Activated CD4-positive, alpha-beta T cell treated with anti-CD3 and anti-CD28 coated beads, Interleukin-2, amount 10 ng/mL, durations not matched to agents 7 days and 5 days (primary cell): ENCODE results near the gene SRSF1. TPM values are rescaled to one million over a fixed set of nuclear protein-coding genes. Genes with fewer than 3 reads are reported as not detected.
"Not testable (repeated sequence)": the region's sequence is repeated elsewhere in the genome, so short reads cannot be mapped to it uniquely, and the experiment has no call there.

Experiments used
- CTCF ChIA-PET: fragments of 350-600 bp; sonication (Branson Sonifier 250); formaldehyde crosslinking; loops from one replicate; lab custom pipeline; 2021; ENCODE audit warnings: antibody characterized with exemption; lab: Charles Lee
- POLR2A ChIA-PET: fragments of 350-600 bp; sonication (Branson Sonifier 250); formaldehyde crosslinking; loops from one replicate; lab custom pipeline; 2021; ENCODE audit warnings: antibody characterized with exemption; lab: Charles Lee
- DNase-seq: peaks from one replicate; pipeline ENCODE4 v3.0.0-alpha.2; 2020
- H3K27ac Mint-ChIP-seq: one replicate; pipeline ENCODE4 v1.8.0; 2021; ENCODE audit warnings: mild to moderate bottlenecking, moderate library complexity, mixed read lengths
- H3K27me3 Mint-ChIP-seq: one replicate; pipeline ENCODE4 v1.8.0; 2021; ENCODE audit warnings: mixed read lengths
- H3K36me3 Mint-ChIP-seq: one replicate; pipeline ENCODE4 v1.8.0; 2021; ENCODE audit warnings: low read depth, mixed read lengths
- H3K4me1 Mint-ChIP-seq: one replicate; pipeline ENCODE4 v1.8.0; 2021; ENCODE audit warnings: mixed read lengths
- H3K4me3 Mint-ChIP-seq: one replicate; pipeline ENCODE4 v1.8.0; 2021; ENCODE audit warnings: mild to moderate bottlenecking, moderate library complexity, mixed read lengths
- H3K9me3 Mint-ChIP-seq: one replicate; pipeline ENCODE4 v1.8.0; 2021; ENCODE audit warnings: mixed read lengths
- total RNA-seq, 2 experiments: library from RNA; stranded (reverse); gene quantifications; one replicate each; pipeline ENCODE4 v1.2.3, GENCODE V29; 2021

Gene SRSF1, protein sequence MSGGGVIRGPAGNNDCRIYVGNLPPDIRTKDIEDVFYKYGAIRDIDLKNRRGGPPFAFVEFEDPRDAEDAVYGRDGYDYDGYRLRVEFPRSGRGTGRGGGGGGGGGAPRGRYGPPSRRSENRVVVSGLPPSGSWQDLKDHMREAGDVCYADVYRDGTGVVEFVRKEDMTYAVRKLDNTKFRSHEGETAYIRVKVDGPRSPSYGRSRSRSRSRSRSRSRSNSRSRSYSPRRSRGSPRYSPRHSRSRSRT
- 100 to 1,000 TPM; 363 to 365 TPM for total RNA-seq

DNA sequence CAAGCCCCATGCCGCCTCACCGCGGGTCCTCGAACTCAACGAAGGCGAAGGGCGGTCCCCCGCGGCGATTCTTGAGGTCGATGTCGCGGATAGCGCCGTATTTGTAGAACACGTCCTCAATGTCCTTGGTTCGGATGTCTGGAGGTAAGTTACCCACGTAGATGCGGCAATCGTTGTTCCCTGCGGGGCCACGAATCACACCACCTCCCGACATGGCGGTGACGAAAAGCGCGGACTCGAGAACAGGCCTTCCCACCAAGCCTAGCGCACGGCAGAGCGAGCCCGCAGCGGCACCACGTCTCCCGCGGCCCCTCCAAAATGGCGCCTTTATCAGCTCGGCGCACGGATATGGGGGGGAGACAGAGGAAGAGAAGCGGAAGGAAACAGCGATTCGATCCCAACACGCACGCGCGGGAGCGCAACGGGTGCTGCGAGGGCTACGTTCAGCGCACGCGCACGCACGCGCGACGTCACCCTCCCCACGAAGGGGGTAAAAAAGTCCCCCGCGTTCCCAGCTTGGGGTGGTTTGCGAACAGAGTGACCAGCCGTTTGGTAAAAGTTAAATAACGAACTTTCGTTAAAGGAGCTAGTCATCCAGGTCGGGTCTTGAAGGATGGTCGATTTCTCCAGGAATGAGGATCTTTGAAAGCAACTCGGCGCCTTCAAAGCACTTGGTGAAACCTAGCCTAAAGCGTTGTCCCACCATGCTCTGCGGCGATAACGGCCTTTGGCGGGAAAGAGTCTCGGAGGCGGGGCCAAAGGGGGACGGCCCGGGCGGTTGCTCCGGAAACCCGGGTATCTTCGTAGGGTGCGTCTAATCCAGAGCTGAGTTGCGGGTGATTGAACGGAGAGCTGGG lies at the start of gene SRSF1:
Gene SRSF1, minus strand, starts transcription at position 323 of the 857 bp plus-strand sequence. Its CDS starts 109 bp downstream, at position 214.
- Mint-ChIP-seq H3K36me3 (peaks cover 55% of the 10 kb centered on the region), H3K4me3 (peak within 1 kb of the TSS; percentile 94), H3K27me3 (no peaks in the 10 kb centered on the region), H3K27ac (peak within 1 kb of the TSS; percentile 98), H3K4me1 (peaks cover 50% of the 10 kb centered on the region), H3K9me3 (no peaks in the 10 kb centered on the region)
- CTCF ChIA-PET: interaction anchor here (0.7 to 2.4 kb wide), 9 partner anchors 8 to 173 kb away, joined by 3 to 15 read pairs (median 3); partner anchors contain the start of gene MRPS23
- peak; percentile 98 for DNase-seq
- POLR2A ChIA-PET: interaction anchor here (0.7 to 2.2 kb wide), 8 partner anchors 11 to 337 kb away, joined by 3 to 8 read pairs (median 4); partner anchors contain the start of genes DYNLL2 and MRPS23

DNA sequence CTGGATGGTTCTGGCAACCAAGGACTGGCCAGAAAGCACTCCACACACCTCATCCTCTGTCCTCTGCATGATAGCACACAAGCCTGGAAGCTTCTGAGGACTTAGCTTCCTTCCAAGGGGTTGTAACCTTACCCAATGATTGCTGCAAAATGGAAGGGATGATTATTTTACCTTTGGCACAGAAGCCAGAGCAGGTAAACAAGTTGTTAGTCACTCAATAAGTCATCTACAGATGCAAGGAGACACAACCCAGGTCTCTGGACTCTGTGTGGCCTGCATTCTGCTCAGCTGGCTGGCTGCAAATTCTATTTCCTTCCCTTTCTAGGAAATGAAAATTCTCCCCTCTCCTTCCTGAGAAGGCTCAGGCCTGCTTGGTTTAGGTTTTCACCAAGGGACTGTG lies 49.4 kb upstream of the SRSF1 start:
- ChIA-PET CTCF (interaction anchor here (1.1 kb wide), 1 partner anchor 199 kb away, joined by 3 read pairs; no protein-coding TSS in a partner anchor), POLR2A (no interaction called here)
- Mint-ChIP-seq H3K27me3 (peaks cover 19% of the 10 kb centered on the region), H3K4me1 (peaks cover 7% of the 10 kb centered on the region), H3K27ac (no peak overlapping the region), H3K4me3 (no peak overlapping the region), H3K36me3 (no peaks in the 10 kb centered on the region), H3K9me3 (no peaks in the 10 kb centered on the region)
- no peak for DNase-seq

DNA sequence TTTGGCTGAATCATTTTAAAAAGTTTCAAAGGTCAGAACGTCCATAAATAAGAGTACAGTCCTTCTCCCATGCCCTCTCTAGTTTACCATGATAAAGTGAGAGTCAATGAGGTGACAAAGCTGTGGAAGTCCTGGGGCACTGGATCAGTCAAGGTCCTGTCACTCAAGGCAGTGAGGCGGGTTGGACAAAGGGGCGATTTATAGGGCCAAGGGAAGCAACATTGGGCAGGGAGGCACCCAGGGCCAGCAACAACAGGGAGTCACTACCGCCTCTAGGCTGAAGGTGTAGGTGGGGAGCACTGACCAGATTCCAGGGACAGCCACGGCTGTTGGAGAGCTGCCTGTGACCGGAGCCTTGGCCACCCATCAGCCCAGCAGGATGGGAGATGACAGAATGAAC lies 47.6 kb upstream of the SRSF1 start:
- peaks cover 19% of the 10 kb centered on the region for H3K27me3 Mint-ChIP-seq
- H3K4me3 Mint-ChIP-seq: no peak overlapping the region
- POLR2A ChIA-PET: no interaction called here
- no peak for DNase-seq
- CTCF ChIA-PET: interaction anchor here (0.6 kb wide), 1 partner anchor 9 kb away, joined by 3 read pairs; no protein-coding TSS in a partner anchor
- no peak overlapping the region for H3K27ac Mint-ChIP-seq
- peaks cover 7% of the 10 kb centered on the region for H3K4me1 Mint-ChIP-seq
- H3K36me3 Mint-ChIP-seq: no peaks in the 10 kb centered on the region
- no peaks in the 10 kb centered on the region for H3K9me3 Mint-ChIP-seq

DNA sequence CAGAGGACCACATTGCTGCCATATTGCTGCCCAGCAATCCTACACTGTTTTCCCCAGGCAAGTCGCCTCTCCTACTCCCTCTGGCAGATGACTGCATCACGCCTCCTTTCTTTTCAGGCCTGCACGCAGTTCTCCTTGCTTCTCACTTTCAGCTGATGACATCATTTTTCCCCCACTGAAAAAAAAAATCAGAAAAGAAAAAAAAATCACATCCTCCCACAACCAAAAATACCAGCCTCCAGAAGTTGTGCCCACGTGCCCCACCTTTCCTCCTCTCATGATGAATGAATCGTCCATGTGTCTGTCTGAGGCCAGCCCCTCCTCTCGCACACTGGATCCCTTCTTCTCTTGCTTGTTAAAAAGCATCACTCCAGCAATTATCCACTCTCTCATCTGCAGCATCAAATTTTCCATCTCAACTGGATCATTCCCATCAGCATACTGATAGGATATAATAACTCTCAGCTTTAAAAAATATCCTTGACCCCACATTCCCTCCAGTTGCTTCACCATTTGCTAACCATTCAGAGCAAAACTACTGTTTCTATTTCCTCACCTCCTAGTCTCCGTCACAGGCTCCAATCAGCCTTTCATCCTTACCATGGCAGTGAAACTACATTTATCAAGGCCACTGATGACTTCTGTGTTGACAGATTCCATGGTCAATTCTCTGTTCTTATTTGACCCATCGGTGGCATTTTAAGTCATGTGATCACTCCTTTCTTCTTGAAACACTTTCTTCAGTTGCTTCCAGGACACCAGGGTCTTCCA lies 46.1 kb upstream of the SRSF1 start:
- Mint-ChIP-seq H3K9me3 (no peaks in the 10 kb centered on the region), H3K27me3 (peaks cover 17% of the 10 kb centered on the region), H3K27ac (peak overlapping the region; percentile 20), H3K4me1 (peaks cover 7% of the 10 kb centered on the region), H3K4me3 (no peak overlapping the region), H3K36me3 (no peaks in the 10 kb centered on the region)
- DNase-seq: no peak
- ChIA-PET CTCF (no interaction called here), POLR2A (interaction anchor here (0.6 kb wide), 1 partner anchor 83 kb away, joined by 4 read pairs; no protein-coding TSS in a partner anchor)

DNA sequence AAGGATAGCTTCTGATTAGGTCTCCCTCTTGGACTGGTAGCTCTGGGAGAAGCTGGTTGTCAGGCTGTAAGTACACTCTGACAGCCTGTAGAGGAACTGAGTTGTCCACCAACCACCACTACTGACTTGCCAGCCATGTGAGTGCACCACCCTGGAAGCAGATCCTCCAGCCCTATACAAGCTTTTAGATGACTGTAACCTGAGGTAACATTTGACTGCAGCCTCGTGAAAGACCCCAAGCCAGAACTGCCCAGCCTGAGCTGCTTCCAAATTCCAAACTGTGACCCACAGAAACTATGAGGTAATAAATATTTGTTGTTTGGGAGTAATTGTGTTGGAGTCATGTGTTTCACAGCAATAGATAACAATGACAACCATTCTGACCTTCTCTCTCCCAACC lies 45.4 kb upstream of the SRSF1 start:
- Mint-ChIP-seq H3K27ac (no peak overlapping the region), H3K27me3 (peaks cover 13% of the 10 kb centered on the region), H3K36me3 (no peaks in the 10 kb centered on the region), H3K4me3 (no peak overlapping the region), H3K4me1 (peaks cover 7% of the 10 kb centered on the region), H3K9me3 (no peaks in the 10 kb centered on the region)
- ChIA-PET POLR2A (no interaction called here), CTCF (interaction anchor here (0.5 kb wide), 1 partner anchor 1188 kb away, joined by 3 read pairs; no protein-coding TSS in a partner anchor)
- DNase-seq: no peak

DNA sequence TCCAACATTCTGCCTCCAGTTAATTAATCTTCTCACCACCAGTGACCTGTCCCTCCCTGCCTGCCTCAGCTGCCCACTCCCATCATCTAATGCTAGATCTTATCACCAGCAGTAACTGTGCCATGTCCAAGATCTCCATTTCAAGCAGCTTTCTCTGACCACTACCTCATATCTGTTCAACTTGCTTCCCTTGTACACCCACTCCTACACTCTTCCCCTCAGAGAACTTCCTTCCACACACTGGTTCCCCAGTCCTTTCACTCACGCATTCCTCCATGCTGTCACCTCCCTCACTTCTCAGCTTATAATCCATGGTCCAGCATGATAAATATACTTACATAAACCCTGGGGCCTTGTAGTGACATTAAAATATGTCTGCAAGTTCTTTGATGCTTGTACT lies 44.4 kb upstream of the SRSF1 start:
- H3K36me3 Mint-ChIP-seq: no peaks in the 10 kb centered on the region

DNA sequence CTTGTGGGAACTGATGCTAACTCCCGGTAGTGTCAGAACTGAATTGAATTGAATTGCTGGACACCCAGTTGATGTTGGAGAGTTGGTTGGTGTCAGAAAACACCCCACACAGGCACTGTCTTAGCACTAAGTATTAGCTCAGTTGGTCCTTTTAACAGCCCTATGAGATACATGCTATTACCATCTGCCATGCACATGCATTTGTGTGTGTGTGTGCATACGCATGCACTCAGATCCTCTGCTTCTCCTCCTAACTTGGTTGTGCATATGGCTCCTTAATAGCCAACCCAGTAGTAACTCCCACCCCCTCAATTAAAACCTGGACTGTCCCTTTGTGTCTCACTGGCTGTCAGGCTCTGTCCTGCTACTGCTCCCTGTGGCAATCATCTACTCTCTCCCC lies 43.9 kb upstream of the SRSF1 start:
- no peak for DNase-seq
- ChIA-PET POLR2A (no interaction called here), CTCF (interaction anchor here (0.9 to 1.3 kb wide), 2 partner anchors 10 to 25 kb away, joined by 3 to 4 read pairs; no protein-coding TSS in a partner anchor)
- H3K27ac Mint-ChIP-seq: no peak overlapping the region
- no peaks in the 10 kb centered on the region for H3K36me3 Mint-ChIP-seq
- no peak overlapping the region for H3K4me3 Mint-ChIP-seq
- H3K27me3 Mint-ChIP-seq: peaks cover 12% of the 10 kb centered on the region
- H3K4me1 Mint-ChIP-seq: peaks cover 7% of the 10 kb centered on the region
- H3K9me3 Mint-ChIP-seq: no peaks in the 10 kb centered on the region

More for the DNA sequence above, 44.4 kb upstream of the SRSF1 start:
- Mint-ChIP-seq H3K27ac (no peak overlapping the region), H3K9me3 (no peaks in the 10 kb centered on the region), H3K4me3 (no peak overlapping the region), H3K4me1 (peaks cover 7% of the 10 kb centered on the region), H3K27me3 (peaks cover 12% of the 10 kb centered on the region)
- no peak for DNase-seq
- ChIA-PET POLR2A (no interaction called here), CTCF (interaction anchor here (0.5 kb wide), 1 partner anchor 274 kb away, joined by 3 read pairs; no protein-coding TSS in a partner anchor)

DNA sequence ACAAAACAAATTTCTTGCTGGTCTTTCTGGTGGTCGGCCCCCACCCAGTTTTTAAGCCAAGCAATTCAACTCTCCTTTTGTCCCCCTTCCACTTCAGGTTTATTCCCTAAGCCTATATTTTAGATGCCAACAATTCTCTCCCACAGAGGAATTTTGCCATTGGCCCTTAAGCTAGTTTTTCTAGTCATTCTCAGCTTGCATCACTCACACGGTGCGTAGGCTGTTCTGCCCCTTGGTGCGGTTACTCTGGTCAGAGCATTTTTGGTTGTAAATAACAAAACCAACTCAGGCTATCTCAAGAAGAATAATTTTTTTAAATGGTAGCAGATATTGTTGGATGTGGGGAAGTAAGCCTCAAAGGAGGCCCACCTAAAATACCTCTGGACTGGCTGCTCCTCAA lies 42.5 kb upstream of the SRSF1 start:
- Mint-ChIP-seq H3K27me3 (peaks cover 12% of the 10 kb centered on the region), H3K27ac (no peak overlapping the region), H3K9me3 (no peaks in the 10 kb centered on the region), H3K36me3 (no peaks in the 10 kb centered on the region), H3K4me1 (peaks cover 7% of the 10 kb centered on the region), H3K4me3 (no peak overlapping the region)
- POLR2A ChIA-PET: no interaction called here
- no peak for DNase-seq
- CTCF ChIA-PET: interaction anchor here (1.3 kb wide), 1 partner anchor 26 kb away, joined by 3 read pairs; no protein-coding TSS in a partner anchor

DNA sequence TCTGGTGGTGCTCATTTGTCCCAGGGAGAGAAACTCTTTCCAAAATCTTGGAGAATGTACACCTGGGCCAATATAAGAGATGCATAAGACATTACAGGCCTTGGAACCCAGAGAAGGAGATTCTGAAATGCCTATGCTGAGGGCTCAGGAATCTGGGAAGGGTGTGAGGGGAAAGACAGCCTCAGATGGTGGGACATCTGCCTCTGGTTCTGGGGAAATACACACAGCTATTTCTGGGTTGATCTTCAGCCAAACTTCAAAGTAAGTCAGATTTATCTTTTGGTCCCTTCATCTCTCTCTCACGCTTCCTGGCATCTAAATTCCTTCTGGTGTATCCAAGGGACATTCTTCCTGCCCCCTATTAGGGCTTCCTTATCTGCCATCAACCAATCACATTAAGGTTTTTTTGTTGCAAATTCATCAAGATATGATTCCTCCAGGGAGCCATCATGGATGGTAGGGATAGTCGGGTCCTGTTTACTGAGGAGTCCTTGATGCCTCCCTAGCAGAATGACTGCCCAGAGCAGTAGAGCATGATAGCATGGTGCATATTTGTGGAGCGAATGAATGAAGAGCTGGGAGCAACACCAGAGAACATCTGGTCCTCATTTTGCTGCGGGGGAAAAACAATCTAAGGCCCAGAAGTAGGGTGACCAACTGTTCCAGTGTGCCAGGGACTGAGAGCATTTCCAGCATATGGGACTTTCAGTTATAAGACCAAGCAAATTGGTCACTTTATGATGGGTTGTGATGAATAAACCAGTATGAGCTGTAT lies 40.5 kb upstream of the SRSF1 start:
- no peak overlapping the region for H3K4me3 Mint-ChIP-seq
- peaks cover 16% of the 10 kb centered on the region for H3K27me3 Mint-ChIP-seq
- H3K9me3 Mint-ChIP-seq: no peaks in the 10 kb centered on the region
- H3K4me1 Mint-ChIP-seq: no peaks in the 10 kb centered on the region
- ChIA-PET CTCF (interaction anchor here (0.6 to 1.2 kb wide), 3 partner anchors 13 to 1115 kb away, joined by 3 to 5 read pairs (median 3); no protein-coding TSS in a partner anchor), POLR2A (no interaction called here)
- no peak for DNase-seq
- H3K36me3 Mint-ChIP-seq: no peaks in the 10 kb centered on the region
- no peak overlapping the region for H3K27ac Mint-ChIP-seq

DNA sequence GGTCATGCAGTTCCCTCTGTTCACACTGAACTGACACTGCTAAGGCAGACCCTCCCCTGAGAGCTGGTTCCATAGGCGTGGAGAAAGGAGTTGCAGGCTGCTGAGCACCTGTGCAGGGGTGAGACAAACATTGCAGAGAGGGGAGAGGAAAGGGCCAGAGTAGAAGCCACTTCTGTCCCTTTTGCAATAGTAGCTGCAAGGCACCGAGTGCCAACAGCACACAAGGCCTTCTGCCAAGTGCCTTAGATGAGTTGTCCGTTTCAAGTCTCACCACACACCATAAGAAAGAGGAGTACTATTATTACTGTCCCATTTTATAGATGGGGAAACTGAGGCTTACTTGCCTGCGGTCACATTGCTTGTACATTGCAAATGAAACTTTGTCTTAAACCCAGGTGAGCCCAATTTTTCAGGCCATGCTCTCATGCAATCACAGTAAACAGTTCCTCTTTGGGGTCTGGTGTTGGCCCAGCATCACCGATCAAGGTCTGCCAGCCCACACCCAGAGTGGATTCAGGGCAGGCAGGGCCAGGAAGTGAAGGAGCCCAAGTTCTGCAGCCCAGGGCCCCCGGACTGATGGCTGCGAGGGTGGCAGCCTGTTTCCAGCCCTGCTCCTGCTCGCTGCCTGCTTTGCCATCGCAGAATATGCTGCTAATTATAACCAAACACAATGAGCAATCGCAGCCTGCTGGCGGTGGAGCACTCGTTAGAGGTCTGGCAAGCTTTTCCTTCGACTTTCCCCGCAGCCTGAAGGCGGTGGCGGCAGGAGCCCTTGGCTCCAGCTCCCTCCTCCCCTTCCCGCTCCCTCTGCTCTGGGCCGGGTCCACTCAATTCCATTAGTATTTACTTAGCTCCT lies 39.4 kb upstream of the SRSF1 start:
- ChIA-PET POLR2A (no interaction called here), CTCF (interaction anchor here (1.2 kb wide), 1 partner anchor 14 kb away, joined by 3 read pairs; no protein-coding TSS in a partner anchor)
- Mint-ChIP-seq H3K4me3 (no peak overlapping the region), H3K36me3 (no peaks in the 10 kb centered on the region), H3K4me1 (no peaks in the 10 kb centered on the region), H3K9me3 (no peaks in the 10 kb centered on the region), H3K27ac (no peak overlapping the region), H3K27me3 (peaks cover 20% of the 10 kb centered on the region)
- DNase-seq: no peak

DNA sequence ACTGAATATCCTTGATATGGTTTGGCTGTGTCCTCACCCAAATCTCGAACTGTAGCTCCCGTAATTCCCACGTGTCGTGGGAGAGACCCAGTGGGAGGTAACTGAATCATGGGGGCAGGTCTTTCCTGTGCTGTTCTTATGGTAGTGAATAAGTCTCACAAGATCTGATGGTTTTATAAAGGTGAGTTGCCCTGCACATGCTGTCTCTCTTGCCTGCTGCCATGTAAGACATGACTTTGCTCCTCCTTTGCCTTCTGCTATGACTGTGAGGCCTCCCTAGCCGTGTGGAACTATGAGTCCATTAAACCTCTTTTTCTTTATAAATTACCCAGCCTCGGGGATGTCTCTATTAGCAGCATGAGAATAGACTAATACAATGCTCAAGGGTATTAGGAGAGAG lies 37.2 kb upstream of the SRSF1 start:
- H3K36me3 Mint-ChIP-seq, H3K27ac Mint-ChIP-seq, H3K4me3 Mint-ChIP-seq, DNase-seq, POLR2A ChIA-PET, H3K9me3 Mint-ChIP-seq, H3K4me1 Mint-ChIP-seq: not testable (repeated sequence)
- H3K27me3 Mint-ChIP-seq: peaks cover 24% of the 10 kb centered on the region
- CTCF ChIA-PET: interaction anchor here (1.1 to 1.2 kb wide), 2 partner anchors 20 to 153 kb away, joined by 3 read pairs; no protein-coding TSS in a partner anchor
